Fibroblast of skin of back (primary cell): ENCODE results near the gene ABHD12.

Experiments
- DNase-seq: peaks from one replicate; pipeline ENCODE4 v3.0.0-alpha.2; 2013

The ABHD12 gene

DNA sequence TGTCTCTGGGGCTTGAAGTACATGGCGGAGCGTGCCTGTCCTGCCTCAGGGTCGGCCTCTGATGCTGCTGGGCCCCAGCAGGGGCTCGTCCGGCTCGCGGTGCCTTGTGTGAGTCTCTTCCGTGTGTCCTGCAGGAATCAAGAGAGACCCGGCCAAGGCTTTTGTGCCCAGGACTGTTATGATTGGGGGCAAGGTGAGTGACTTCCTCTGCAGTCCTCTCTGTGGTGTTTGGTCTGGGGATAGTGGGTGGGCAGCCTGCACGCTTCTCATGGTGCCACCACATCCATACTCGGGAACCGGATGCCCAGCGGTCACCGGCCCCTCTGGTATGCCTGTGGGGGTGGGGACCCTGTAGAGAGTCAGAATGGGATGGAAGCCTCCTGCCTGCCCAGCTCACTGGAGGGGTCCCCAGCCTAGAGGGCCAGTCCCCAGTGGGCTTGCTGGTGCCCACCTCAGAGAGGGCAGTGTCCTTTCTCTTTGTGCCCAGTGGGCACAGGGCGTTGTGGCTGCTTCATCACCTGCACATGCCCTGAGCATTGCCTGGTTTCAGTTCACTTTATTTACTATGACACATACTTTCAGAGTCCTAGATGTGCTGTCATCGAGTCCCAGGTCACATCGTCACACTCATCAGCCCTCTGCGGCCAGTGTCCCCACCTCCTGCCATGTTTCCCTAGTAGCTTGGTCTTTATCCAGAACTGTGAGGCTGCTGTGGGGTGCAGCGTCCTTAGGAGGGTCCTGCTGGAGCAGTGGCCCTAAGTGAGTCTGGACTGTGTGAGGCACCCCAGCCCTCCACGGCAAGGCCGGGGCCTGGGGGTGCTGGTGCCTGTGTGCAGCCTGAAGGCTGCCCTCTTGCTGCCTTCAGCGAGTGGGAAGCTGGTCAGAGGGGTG lies 102.1 kb downstream of the ABHD12 start:
- no peak for DNase-seq

DNA sequence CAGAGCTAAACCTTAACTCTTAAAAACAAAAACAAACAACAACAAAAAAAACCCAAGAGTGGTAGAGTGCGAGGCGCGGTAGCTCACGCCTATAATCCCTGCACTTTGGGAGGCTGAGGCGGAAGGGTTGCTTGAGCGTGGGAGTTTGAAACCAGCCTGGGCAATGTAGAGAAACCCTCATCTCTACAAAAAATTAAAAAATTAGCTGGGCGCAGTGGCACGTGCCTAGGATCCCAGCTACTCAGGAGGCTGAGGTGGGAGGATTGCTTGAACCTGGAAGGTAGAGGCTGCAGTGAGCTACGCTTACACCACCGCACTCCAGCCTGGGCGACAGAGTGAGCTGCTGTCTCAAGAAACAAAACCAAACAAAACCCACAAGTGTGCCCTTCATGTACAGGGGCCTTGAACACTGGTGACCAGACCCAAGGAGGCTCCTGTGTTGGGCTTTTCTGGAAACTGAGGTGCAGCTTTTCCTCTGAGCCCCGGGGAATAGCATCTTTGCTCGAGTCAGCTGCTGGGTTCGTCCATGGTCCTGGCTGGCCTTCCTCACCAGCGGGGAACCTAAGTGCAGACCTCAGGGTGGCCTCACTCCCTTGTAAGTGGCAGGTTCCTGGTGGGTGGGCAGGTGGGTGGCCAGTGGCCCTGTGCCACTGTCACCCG lies 102.9 kb downstream of the ABHD12 start:
- no peak for DNase-seq

- DNase-seq, result no peak
Observed at GRCh38 chr20:25286917-25287316, 103.7 kb downstream of the ABHD12 start.

DNA sequence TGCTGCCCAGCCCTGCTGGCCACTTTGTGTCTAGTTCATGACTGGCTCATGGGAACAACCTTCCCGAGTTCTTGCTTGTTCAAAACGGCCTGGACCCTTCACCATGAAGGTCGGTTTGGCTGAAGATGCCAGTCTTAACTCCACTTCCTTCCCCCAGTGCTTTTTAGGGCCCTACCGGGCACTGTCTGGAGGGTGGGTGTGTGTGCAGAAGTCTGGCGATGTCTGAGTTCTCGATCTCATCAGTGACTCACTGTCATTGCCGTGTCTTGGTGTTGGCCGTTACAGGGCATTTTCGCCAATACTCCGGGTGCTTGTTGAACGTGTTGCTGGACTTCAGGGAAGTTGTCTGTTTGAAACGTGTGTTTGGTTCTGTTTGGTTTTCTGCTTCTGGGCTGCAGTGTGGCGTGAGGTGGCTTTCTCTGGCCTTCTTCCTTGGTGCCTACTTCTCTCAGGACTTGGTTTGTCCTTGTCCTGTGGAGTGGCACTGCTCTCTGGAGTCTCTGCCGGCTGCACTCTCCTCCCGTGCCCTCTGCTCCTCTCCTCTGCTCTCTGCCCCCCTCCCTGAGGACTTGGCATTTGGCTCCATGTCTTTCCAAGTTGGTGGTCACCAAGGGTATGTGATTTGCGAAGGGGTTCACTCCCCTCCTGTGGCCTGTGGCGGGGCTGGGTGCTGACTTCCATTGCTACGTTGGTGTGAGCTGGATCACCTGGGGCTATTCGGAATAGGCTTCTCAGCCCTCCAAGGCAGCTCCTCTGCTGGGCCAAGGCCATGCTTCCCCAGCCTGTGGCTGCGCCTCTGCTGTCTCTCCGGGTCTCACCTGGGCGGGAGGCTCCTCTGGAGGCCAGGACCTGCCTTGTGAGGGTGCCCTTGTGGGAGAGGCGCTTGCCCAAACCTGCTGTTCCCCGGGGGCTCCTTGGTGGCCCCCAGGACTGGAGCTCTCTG lies 104.5 kb downstream of the ABHD12 start:
- no peak for DNase-seq

GRCh38 chr20:25285091-25285647 lies 105.5 kb downstream of the ABHD12 start:
- no peak for DNase-seq

- DNase-seq, result no peak
Observed at GRCh38 chr20:25284131-25284601, 106.5 kb downstream of the ABHD12 start.

DNA sequence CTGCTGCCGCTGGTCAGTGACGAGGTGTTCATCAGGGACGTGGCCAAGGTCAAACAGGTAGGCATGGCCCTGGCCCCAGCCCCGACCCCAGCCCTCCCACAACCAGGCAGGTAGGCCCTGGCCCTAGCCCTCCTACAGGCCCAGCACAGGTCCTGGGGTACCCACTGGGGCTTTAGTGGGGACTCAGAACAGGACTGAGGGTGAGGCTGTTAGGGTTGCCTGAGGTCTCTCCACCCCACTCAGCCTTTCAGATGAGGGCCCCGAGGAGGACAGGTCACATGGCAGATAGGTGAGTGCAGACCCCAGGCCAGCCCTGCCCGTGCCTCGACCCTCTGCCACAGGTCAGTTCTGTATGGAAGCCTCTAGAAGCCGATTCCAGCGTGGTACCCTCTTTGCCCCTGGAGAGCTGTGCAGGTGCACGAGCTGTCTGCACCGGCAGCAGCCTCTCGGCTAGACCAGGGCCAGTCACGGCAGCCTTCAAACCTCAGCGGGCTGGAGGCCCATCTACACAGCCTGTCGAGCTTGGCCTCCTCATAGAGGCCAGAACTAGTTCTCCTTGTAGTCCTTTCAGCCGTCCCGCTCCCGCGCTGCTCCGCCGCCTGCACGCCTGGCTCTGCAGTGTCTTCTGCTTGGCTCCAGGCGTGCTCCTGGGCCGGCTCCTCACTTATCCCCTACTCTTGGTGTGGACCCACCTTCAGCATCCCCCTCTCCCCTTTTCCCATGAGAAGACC lies 107.2 kb downstream of the ABHD12 start:
- no peak for DNase-seq

- DNase-seq, result no peak
Observed at GRCh38 chr20:25282796-25283195, 107.8 kb downstream of the ABHD12 start.

DNA sequence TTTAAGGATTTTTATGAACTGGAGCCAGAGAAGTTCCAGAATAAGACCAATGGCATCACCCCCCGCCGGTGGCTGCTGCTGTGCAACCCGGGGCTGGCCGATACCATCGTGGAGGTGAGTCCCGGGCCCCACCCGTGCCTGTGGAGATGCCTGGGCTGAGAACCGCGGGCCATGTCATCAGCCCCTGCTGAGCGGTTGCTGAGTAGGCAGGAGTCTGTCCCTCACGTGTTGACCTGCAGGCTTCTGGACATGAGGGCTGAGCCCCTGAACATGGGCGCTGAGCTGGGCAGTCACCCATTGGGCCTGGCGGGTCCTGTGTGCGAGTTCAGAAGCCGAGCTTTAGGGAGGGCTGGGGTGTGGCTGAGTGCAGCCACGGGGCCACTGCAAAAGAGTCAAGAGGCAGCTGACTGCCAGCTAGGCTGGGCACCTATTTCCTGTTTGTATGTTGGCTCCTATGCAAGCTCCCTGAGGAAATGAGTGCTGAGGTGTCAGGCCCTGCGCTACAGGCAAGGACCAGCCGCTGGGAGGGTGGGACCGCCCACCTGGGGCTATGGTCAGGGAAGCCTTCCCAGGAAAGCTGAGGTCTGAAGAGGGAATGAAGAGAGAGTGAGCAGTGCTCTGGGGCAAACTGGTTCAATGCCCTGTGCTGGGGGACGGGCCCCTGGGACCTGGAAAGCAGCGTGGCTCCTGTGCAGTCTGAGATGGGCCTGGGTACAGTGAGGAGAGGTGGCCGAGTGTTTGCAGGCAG lies 108.4 kb downstream of the ABHD12 start:
- DNase-seq, result no peak

DNA sequence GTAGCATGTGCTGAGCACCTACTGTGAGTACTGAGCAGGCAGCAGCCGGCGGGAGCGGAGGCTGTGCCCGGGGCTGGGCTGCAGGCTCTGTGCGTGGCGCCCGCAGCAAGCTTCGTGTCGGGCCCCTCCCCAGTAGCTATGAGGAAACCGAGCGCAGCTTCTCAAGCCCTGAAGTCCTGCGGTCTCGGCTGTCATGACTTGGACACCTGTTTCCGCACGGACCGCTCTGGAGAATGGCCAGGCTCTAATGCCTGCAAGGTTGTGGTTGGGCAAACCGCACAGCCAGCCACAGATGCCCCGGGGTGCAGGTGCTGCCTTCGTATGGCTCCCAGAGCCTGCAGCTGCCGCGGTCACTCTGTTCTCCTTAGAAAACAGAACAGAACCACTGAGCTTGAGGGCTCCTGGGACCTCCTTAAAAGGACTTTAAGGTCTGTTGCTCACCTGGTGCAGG lies 109.1 kb downstream of the ABHD12 start:
- DNase-seq, result no peak

GRCh38 chr20:25280574-25281535 lies 109.8 kb downstream of the ABHD12 start:
- DNase-seq, result no peak

DNA sequence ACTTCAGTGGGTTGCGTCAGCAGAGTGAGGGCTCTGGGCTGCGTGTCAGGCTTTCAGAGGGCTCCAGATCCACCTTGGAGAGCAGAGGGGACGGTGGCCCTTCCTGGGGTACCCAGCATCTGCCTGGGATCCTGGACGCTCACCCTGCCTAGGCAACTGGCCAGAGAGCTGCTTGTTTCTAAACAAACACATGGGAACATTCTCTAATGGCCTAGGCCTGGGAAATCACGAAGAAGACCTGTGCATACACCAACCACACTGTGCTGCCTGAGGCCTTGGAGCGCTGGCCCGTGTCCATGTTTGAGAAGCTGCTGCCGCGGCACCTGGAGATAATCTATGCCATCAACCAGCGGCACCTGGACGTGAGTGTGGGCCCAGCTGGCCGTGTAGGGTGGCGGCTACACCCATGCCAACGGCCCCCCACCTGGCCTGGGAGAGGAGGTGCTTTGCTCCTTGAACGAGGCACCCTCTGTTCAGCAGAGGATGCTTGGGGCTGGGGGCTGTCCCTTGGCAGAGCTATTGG lies 110.5 kb downstream of the ABHD12 start:
- no peak for DNase-seq

GRCh38 chr20:25279403-25279802 lies 111.2 kb downstream of the ABHD12 start:
- no peak for DNase-seq

DNA sequence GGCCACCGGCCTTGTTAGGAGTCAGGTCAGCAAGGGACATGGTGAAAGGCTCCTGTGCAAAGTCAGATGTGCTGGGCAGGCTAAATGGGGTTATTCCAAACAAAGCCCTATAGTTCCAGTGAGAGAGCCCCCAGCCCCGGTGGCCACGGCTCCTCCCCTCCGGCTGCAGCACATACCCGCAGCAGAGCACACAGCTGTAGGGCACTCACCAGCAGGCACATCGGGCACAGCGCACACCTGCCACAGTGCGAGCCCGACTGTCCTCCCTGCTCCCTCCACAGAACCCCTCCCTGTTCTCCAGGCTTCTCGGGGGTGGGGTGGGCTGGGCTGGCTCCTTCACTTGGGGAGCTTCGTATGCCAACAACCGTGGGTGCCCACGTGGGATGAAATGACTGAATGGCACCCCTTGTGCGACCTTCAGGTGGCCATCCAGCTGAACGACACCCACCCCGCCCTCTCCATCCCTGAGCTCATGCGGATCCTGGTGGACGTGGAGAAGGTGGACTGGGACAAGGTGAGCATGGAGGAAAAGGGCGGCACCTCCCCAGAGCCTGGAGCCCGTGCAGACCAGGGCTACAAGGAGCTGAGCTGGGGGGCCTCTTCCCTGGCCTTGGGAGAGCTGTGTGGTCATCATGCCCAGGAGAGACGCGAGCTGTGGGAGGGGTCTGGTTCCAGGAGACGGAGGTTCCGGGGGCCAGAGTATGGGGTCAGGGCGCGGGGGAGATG lies 111.8 kb downstream of the ABHD12 start:
- DNase-seq, result no peak

DNA sequence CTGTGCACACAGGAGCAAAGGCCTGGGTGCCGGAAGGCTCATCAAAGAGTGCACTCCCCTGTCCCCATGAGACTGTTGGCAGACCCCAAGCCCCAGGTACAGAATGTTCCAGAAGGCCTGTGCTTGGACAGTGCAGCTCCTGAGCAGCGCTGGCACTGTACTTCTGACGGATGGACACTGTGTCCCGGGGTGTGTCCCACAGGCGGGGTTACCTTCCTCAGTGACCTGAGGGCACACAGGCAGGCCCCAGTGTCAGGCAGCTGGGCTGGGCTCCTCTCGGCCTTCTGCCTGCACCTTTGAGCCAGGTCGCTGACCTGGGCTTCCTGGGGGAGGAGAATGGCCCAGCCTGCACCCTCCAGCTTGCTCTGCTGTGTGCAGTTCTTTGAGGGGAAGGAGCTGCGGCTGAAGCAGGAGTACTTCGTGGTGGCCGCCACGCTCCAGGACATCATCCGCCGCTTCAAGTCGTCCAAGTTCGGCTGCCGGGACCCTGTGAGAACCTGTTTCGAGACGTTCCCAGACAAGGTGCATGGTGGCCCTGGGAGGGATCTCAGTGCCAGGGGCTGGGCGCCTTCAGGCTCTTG lies 112.6 kb downstream of the ABHD12 start:
- DNase-seq, result no peak

- DNase-seq, result no peak
Observed at GRCh38 chr20:25277051-25277801, 113.4 kb downstream of the ABHD12 start.

- no peak for DNase-seq
Observed at GRCh38 chr20:25276533-25277050, 114.0 kb downstream of the ABHD12 start.
